Body of pancreas (tissue), 4 donors: ENCODE measurements around the gene FBXO34.

Source experiments
- CTCF ChIP-seq, 7 experiments: fragments of 450-650 bp in 4 of 7; fragments of 200-600 bp in 3 of 7; sonication (generic) in 3 of 7; IDR thresholded peaks; one replicate each; pipeline ENCODE4 v1.5.1; 2016 to 2019; ENCODE audit warnings: antibody characterized with exemption in 7 of 7
- POLR2A ChIP-seq, 3 donors: fragments of 450-650 bp; IDR thresholded peaks; one replicate each; pipeline ENCODE4 v1.6.1; 2016; ENCODE audit warnings: antibody characterized with exemption in 3 of 3, mild to moderate bottlenecking in 2 of 3

GRCh38 chr14:55399852-55400251 lies 128.6 kb downstream of the FBXO34 start:
- TF ChIP-seq POLR2A (IDR thresholded peaks at IDR 0.05) (no peak), CTCF (IDR thresholded peaks at IDR 0.05) (no peak)
